ENCODE data around the gene POU4F3. TPM values are rescaled to one million over a fixed set of nuclear protein-coding genes. Genes with fewer than 3 reads are reported as not detected.
"Not testable (repeated sequence)": the region's sequence is repeated elsewhere in the genome, so short reads cannot be mapped to it uniquely, and the experiment has no call there.

The POU4F3 gene, protein sequence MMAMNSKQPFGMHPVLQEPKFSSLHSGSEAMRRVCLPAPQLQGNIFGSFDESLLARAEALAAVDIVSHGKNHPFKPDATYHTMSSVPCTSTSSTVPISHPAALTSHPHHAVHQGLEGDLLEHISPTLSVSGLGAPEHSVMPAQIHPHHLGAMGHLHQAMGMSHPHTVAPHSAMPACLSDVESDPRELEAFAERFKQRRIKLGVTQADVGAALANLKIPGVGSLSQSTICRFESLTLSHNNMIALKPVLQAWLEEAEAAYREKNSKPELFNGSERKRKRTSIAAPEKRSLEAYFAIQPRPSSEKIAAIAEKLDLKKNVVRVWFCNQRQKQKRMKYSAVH
- 0.10 TPM for polyA plus RNA-seq (ENCODE audit: insufficient read length)

DNA sequence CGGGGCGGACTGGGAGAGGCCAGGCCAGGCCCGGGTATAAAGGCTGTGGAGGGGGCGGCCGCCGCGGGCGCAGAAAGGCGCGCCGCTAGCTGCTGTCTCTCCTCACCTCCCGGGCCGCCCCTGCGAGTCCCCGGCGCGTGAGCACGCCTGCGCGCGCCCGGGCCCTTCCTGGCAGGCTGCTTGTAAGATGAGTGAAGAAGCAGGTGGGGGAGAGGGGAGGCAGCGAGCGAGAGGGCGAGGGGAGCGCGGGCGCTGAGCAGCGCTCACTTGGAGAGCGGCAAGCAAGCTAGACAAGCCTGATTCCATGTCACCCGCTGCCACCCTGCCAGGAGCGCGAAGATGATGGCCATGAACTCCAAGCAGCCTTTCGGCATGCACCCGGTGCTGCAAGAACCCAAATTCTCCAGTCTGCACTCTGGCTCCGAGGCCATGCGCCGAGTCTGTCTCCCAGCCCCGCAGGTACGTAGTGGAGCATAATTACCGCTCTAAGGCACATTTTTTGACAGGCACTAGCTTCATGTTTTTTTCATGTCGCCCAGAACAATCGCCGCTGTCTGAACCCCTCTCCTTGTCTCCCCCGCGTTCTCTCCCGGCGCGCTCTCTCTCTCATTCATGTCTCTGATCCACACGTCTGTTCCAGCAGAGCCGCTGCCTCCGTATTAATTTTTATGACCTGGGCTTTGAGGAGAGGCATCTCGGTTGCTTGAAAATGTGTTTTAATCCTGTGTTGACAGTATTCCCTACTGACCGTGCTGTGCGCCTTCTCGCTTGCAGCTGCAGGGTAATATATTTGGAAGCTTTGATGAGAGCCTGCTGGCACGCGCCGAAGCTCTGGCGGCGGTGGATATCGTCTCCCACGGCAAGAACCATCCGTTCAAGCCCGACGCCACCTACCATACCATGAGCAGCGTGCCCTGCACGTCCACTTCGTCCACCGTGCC lies at the start of gene POU4F3:
Gene POU4F3 (plus strand): TSS at position 66 of the 941 bp plus-strand sequence. CDS start 274 bp downstream, at position 340.
- DNase-seq, result no peak

DNA sequence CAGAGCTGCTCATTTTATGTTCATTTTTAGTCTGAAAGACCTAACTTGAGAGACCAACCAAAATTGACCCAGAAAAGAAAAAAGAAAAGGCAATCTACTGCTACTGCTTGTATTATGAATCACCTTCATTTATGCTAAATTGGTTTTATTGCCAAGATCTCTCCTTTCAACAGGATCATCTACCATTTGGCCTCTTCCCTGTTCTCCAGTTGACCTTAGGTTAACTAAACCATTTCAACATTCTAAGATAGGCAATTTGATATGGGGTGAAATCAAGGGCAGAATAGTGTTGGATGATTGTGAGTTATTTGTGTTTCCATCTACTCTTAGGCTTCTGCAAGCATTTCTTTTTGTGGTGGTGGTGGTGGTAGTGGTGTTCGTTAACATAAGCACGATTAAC lies 48.3 kb upstream of the POU4F3 start:
- no peak for DNase-seq

DNA sequence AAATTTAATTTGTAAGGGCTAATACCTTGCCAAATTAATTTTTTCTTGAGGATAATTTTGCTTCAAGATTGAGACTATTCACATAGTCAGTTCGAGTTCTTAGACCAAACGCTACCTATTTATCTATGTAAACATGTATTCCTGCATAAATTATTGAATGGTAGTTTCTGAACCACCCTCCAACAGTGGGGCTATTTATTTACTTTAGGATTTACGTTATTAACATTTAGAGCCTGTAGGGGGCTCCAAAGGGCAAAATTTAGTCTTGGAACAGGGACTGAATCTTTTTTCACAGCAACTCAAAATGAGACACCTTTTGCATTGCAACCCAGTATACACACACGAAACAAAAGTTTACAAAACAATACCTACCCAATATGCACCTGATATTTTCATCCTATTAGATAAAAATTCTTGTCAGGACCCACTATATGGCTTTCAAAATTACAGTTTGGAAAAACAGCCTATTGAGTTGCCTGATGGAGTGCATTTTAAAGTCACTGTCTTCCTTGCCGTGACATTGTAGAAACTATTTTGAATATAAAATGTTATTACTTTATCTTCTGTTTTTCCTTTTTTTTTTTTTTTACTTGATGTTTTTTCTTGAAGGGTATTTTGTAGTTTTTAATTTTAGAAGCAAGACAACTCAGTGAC lies 47.1 kb upstream of the POU4F3 start:
- DNase-seq, result peak; percentile 43

DNA sequence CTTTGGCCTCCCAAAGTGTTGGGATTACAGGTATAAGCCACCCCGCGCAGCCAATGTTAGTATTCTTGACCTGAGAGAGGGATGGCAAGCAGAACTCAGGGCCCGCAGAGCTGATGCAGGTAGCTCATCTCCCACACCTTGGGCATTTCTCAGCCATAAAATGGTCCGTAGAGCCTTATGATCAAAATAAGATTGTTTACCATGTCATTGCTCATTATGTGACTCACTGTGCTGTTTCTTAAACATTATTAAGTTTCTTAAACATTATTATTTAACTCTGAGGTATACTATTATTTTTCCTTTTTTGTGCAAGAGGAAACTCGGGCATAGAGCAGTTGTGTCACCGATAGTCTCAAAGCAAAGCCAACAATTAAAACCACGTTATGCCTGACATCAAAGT lies 42.4 kb upstream of the POU4F3 start:
- DNase-seq, result no peak

DNA sequence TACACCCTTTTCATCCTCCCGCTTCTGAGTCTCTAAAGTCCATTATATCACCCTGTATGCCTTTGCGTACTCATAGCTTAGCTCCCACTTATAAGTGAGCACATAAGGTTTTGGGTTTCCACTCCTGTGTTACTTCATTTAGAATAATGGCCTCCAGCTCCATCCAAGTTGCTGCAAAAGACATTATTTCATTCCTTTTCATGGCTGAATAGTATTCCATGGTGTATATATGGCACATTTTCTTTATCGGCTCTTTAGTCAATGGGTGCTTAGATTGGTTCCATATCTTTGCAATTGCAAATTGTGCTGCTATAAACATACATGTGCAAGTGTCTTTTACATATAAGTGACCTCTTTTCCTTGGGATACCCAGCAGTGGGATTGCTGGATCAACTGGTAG lies 39.7 kb upstream of the POU4F3 start:
- DNase-seq, result not testable (repeated sequence)

DNA sequence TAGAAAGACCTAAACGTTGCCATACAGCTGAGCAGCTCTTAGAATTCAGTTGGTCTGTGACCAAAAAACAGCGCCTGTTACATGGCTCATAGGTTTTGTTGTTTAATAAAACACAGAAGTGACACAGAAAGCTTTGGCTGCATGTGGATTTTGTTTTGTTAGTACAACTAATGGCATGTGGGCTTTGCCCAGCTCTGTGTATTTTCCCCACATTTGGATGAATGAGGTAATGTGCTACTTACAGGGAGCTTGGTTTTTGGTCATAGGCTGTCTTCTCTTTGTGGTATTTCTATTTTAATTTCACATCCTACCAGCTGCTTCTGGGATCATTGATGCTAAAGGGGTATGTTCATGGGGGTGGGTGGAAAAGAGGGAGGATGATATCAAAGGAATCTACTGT lies 37.0 kb upstream of the POU4F3 start:
- no peak for DNase-seq

DNA sequence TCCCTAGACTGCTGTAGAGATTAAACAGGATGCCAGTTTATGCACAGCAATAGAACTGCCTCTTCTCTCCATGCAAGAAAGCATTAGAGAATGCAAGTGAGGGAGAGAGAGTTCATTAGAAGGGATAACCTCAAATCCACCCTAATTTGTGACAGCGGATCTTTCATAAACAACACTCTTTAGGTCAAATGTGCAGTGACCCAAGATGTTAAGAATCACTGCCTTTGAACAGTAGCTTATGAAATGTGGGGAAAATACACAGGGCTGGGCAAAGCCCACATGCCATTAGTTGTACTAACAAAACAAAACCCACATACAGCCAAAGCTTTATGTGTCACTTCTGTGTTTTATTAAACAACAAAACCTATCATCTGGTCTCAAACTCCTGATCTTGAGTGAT lies 36.2 kb upstream of the POU4F3 start:
- DNase-seq, result no peak

DNA sequence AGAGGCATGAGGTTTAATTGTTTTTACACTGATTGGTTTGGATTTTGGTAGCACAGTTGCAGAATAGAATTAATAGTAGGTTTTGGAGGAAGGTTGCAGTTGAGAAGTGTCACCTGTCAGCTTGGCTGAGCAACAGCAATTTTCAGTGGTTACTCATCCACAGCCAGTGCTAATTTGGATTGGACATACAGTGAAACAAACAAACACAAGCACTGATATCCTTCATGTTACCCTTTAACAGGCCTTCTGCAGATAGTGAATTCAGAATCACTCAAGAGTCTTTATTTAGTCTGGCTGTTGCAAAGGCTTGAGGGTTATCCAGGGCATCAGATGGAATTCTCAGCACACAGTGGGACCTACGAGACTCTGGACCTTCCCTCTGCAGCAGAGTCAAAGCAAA lies 31.8 kb upstream of the POU4F3 start:
- no peak for DNase-seq

DNA sequence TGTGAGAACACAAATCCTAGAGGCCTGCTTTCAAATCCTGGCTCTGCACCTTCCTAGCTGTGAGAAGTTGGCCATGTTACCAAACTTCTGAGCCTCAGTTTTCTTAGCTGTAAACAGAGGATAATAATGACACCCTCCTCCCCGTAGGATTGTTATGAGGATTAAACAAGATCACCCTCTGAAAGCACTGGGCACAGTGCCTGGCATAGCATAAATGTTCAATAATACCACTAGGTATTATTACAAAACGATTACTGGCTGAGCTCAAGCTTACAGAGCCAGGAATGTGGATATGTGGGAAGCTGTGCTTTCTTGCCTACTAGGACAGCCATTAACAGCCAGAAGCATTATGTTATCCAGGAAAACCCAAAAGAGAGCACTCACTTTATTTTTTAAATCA lies 30.8 kb upstream of the POU4F3 start:
- DNase-seq, result no peak

DNA sequence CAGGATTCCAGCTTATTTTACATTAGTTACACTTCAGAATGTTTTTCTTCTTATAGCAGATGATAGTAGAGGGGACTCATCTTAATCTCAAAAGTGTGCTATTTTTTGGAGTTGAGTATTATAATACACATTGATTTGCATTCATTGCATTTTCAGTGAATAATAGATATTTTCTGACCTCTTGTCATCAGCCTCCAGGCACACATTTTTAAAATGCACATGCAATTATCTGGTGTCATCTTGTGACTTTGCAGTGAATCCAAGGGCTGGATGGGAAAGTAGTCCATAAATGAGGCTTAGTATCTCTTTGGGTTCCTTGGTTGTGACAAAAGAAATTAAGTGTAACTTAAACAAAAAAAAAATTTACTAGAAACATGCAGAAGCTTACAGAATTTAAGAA lies 28.1 kb upstream of the POU4F3 start:
- no peak for DNase-seq

DNA sequence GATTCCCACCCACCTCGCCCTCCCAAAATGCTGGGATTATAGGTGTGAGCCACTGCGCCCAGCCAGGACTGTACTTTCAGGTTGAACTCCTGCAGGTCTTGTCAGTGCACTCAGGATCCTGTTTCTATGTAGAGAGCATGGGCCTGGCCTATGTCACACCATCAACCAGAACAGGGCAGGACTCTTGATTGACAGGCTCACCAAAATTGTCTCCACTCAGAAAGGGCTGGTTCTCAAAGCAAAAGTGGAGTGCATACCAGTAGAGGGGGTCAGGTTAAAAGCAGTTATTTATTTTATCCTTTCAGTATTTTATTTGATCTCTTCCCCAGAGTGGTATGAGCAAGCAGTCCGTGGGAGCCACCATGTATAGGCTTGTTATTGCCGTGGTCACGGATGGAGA lies 27.4 kb upstream of the POU4F3 start:
- DNase-seq, result no peak

DNA sequence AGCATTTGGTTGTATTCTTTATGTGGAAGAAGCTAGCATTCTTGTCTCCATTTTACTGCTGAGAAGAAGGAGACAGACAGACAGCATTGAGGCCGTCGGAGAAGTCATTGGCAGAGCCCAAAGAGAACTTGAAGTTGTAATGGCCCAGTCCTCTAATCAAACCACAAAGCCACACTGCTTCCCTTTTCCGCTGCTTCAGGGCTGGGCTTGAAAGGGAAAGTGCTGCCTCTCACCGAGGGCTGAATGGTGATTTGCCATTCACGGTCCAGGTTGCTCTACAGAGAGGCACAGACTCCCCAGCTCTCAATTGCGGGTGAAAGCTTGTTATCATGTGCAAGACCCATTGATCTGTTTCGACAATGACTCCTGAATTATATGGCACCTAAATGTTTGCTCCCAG lies 25.6 kb upstream of the POU4F3 start:
- DNase-seq, result no peak

DNA sequence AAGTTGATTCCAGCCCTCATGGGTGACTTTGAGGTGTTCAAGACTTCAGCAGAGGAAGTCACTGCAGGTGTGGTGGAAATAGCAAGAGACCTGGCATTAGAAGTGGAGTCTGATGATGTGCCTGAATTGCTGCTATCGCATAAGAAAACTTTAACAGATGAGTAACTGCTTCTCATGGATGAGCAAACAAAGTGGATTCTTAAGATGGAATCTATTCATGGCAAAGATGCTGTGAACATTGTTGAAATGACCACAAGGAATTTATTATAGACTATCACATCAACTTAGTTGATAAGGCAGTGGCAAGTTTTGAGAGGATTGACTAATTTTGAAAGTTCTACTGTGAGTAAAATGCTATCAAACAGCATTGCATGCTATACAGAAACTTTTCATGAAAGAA lies 17.1 kb upstream of the POU4F3 start:
- DNase-seq, result no peak

DNA sequence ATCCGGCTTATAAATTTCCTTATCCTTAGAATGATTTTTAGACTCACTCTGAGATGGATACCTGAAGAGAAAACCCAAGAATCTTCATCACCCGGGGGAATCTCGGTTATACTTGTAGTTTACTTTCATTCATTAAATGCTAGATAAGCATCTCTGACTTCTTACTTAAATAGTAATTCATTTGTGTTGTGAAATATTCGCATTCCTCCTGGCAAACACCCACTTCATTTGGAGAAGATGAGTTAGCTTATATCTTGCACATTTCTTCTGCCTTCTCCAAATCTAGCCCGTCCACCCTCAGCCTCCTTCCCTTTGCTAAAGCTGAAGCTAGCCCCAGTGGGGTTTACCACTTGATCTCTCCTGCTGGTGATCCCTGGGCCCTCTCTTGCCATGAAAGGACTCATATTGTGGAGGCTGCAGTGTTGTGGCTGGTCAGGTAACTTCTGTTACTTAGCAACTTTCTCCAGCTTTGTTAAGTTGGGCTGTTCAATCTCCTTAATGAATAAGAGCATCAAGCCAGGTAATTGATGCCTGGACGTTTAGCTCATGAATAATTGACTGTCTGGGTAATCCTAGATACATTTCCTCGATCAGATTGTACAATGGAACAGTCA lies 11.3 kb upstream of the POU4F3 start:
- no peak for DNase-seq

DNA sequence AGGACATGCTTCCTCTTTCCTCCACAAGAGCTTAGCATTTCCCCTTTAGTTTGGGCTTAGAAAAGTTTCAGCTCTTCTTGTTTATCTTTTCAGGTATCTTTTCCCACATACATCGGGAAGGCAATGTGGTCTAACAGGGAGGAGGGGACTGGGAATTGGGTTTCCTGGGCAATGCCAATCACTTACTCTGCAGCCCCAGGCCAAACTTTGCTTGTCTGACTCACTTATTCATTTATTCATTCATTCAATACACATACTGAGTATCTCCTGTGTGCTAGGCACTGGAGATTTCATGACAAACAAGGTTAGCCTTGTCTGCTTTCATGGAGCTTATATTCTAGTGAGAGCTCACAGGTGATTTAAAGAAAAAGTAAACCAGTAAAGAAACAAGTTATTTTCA lies 10.7 kb upstream of the POU4F3 start:
- no peak for DNase-seq

DNA sequence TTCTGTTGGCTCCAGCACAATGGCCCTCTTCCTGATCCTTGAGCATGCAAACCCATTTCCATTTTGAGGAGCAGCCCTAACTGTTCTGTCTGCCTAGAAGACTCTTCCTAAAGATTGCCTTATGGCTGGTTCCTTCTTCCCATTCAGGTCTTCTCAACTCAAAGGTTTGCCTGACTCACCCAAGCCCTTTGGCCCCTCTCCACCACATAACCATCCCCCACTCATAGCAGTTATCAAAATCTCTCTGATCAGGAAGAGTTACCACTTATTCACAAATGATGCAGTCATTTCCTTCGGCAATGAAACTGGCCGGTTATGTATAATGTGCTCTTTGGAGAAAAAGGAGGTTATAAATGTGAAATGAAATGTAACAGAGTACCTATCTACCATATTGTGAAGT lies 8.9 kb upstream of the POU4F3 start:
- no peak for DNase-seq

DNA sequence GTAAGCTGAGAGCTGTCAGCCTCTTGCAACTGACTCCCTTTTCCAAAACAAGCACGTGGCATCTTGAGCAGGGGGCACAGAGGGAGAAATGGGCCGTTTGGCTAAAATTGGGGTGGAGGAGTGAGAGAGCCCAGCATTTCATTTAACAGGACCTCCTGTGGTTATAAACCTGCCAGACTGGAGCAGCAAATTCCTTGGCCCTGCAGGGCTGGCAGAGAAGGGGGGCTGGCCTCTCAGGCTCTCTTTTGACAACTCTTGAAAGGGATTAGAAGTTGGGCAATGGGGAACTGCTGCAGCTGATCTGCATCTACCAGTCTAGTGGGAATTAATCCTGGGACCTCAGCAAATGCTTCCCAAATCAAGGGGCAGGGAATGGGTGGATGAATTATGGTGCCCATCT lies 7.2 kb upstream of the POU4F3 start:
- DNase-seq, result no peak

DNA sequence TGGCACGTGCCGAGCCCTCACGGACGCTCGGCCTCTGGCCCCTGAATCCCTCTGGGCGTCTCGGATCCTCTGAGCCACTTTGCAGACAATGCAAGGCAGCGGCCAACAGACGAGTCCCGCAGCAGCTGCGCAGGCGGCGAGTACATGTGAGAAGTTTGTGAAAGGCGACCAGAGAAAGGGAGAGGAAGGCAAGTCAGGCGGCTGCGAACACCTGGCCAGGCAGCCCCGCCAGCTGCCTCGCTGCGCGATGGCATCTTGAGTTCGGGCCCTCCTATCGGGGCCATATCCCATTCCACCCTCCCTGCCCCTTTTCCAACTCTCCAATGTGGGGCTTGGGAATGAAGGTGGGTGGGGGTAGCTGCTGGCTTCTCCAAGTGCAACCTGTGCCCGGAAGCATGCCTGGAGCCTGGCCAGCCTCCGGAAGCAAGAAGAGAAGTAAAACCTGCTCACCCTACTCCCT lies 4.5 kb upstream of the POU4F3 start:
- DNase-seq, result no peak

DNA sequence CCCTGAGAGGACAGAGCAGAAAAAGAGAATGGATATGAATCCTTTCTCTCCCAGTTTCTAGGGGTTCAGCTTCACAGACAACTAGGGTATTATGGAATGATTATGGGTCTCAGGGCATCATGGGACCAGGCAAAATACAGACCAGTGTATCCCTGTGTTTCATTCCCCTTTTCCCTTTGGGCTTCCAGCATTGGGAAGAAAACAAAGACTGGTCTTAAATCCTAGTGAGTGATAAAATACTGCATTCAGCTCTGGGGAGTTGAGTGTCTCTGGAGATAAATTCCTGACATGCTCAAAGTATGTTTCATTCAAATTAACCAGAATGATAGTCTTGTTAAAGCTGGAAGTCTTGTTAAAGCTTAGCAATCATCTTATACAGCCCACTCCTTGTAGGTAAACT lies 2.4 kb upstream of the POU4F3 start:
- DNase-seq, result no peak

DNA sequence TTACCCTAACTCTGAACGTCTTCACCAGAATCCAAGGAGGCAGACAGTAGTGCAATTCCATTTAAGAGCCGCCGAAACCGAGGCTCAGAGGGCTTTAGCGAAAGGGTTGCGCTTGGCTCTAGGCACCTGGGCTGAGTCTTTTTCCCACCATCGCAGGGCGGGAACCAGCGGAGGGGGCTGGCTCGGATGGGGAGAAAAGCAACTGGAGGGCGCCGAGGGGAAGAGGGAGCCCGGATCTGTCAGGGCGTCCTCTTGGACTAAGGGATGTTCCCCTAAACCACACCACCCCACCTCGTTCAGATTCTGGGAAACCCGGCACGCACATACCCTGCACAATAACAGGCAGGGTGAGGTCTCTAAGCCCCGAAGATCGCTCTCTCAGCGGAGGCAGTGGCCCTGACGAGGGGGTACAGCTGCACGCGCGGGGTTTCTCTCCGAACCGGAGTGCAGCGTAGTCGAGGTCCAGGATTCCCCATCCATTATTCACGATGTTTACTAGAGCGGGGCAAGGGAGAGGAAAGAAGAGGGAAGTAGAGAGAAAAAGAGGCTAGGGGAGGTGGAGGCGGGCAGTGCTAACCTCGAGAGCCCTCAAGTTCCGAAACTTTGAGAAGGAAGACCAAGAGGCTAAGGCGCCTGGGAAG lies 1.3 kb upstream of the POU4F3 start:
- DNase-seq, result no peak

DNA sequence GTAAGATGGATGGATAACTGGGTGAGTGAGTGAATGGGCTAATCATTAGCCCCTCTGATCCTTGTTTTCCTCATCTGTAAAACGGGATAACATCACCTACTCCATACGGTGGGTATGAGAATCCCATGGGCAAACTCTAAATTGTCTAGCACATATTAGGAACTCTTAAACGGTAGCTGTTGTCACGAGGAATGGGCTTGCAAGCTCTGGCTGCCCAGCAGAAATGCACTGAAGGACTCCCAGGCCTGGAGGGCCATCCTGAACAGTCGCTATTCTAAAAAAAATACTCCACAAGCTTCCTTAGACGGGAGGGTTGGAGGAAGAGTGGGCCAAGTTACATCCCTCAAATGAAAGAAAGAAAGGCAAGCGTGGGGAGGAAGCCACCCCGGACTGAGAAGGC lies 711 bp upstream of the POU4F3 start:
- DNase-seq, result no peak

DNA sequence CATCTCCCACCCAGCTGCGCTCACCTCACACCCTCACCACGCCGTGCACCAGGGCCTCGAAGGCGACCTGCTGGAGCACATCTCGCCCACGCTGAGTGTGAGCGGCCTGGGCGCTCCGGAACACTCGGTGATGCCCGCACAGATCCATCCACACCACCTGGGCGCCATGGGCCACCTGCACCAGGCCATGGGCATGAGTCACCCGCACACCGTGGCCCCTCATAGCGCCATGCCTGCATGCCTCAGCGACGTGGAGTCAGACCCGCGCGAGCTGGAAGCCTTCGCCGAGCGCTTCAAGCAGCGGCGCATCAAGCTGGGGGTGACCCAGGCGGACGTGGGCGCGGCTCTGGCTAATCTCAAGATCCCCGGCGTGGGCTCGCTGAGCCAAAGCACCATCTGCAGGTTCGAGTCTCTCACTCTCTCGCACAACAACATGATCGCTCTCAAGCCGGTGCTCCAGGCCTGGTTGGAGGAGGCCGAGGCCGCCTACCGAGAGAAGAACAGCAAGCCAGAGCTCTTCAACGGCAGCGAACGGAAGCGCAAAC lies 1.1 kb downstream of the POU4F3 start:
- DNase-seq, result no peak

Measured in hindlimb muscle (tissue), 1 donor.